GM18909 (cell line): ENCODE data around the gene GPATCH1.
"Not testable (repeated sequence)": the region's sequence is repeated elsewhere in the genome, so short reads cannot be mapped to it uniquely, and the experiment has no call there.

Source experiments
- ATAC-seq: cut with Tn5 transposase; IDR thresholded peaks from one replicate; pipeline ENCODE4 v1.9.1; 2021; ENCODE audit warnings: mild to moderate bottlenecking; ENCODE audit not compliant: unreplicated experiment, poor library complexity

GPATCH1 gene

GRCh38 chr19:33111587-33111986 is 30.6 kb downstream of the GPATCH1 start:
- ATAC-seq: no peak

DNA sequence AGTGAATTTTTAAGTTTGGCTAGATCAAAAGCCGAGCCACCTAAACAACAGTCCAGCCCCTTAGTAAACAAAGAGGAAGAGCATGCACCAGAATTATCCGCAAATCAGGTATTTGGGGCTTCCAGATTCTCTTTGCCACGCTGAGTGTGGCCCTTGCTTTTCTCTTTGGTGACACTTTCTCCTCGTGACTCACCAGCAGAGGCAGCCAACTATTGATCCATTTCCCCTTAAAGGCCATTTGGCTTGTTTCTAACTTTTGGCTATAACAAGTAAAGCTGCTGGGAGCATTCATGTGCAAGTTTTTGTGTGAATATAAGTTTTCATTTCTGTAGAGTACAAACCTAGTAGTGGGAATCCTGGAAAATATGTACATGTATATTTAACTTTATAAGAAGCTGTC is 33.3 kb downstream of the GPATCH1 start:
- no peak for ATAC-seq

DNA sequence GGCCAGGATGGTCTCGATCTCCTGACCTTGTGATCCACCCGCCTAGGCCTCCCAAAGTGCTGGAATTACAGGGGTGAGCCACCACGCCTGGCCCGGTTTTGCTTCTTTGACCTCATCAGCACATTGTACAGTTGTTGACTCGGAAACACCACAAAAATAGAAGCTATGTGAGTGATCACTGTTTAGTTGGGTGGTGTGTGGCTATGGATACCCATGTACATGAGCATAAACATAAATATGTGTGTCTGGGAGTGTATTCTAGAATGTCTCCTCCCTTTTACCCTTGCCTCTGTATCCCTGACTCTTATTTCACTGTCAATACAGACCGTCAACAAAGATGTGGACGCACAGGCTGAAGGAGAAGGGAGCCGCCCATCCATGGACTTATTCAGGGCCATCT is 36.5 kb downstream of the GPATCH1 start:
- ATAC-seq: no peak

DNA sequence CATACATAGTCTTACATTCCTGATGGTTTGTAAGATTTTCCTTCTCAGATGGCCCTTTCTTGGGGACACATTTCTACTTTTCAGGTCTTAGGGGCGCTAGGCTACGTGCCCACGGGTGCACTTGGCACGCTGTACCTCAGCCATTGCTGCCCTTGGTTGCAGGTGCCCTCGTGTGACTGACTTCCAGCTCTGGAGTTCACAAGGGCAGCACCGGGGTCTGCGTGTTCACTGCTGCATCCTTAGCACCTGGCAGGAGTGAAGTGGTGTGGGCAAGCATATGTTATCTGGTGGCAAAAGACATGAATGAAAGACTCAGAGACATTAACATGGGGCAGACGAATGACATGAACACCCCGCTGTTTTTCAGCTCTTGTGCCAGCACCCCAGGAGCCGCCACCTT is 37.7 kb downstream of the GPATCH1 start:
- ATAC-seq: no peak

GRCh38 chr19:33124207-33125098 is 43.5 kb downstream of the GPATCH1 start:
- no peak for ATAC-seq

DNA sequence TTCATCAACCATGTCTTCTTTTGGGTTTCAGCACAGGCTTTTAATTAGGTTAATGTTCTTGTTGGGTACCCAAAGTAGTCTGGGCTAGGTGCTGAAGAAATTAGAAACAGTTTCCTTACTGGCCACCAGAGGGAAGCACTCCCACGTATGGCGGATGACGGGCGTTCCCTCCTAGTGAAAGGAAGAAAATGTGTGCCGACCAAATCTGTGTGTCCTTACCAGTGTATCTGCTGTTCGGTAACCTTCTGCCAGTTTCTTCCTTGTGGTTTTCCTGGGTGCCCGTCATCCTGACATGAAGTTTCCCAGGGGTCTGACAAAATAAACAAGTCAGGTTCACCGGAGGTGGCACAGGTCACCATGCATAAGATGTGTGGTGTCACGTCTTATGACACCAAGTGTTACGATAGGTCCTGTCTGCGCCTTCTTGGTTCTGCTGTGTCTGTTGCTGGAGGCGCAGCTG is 45.0 kb downstream of the GPATCH1 start:
- ATAC-seq: no peak

GRCh38 chr19:33126712-33127111 is 45.7 kb downstream of the GPATCH1 start:
- not testable (repeated sequence) for ATAC-seq

GRCh38 chr19:33129901-33130300 is 48.9 kb downstream of the GPATCH1 start:
- no peak for ATAC-seq

- ATAC-seq: no peak
These were observed 49.5 kb downstream of the GPATCH1 start for GRCh38 chr19:33130433-33130832.

GRCh38 chr19:33132021-33132420 is 51.0 kb downstream of the GPATCH1 start, which contains the start of gene WDR88:
WDR88 (plus strand) TSS chr19:33132114; CDS start chr19:33132170, 56 bp downstream.
- ATAC-seq: no peak

GRCh38 chr19:33132425-33132824 is 51.4 kb downstream of the GPATCH1 start:
- no peak for ATAC-seq

DNA sequence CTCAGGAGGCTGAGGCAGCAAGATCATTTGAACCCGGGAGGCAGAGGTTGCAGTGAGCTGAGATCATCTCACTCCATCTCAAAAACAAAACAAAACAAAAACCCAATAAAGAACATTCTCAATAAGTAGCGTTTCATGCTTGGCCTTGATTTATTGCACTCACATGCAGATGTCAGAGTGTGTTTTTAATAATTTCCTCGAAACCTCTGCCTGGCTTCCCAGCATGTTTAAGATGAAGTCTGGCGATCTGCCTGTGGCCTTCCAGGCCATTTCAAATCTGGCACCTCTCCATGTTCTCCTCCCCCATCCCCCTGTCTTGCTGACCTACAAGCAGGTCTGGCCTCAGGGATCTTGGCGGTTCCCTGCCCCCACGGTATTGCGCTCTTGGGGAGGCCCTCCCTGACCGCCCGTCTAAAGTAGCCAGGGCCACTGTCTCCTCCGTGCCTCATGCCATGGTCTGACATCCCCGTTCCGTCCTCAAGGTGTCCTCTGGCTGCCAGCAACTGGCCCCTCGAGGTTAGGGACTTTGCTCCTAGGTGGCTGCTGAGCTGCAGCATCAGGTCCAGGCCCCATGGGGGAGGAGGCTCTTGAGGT is 52.6 kb downstream of the GPATCH1 start:
- ATAC-seq: no peak

GRCh38 chr19:33134571-33135041 is 53.6 kb downstream of the GPATCH1 start:
- no peak for ATAC-seq

- no peak for ATAC-seq
These were observed 58.2 kb downstream of the GPATCH1 start for GRCh38 chr19:33139165-33139564.

- no peak for ATAC-seq
These were observed 63.0 kb downstream of the GPATCH1 start for GRCh38 chr19:33143897-33144405.

GRCh38 chr19:33146209-33146608 is 65.2 kb downstream of the GPATCH1 start:
- no peak for ATAC-seq

- ATAC-seq: no peak
These were observed 66.6 kb downstream of the GPATCH1 start for GRCh38 chr19:33147538-33147937.

DNA sequence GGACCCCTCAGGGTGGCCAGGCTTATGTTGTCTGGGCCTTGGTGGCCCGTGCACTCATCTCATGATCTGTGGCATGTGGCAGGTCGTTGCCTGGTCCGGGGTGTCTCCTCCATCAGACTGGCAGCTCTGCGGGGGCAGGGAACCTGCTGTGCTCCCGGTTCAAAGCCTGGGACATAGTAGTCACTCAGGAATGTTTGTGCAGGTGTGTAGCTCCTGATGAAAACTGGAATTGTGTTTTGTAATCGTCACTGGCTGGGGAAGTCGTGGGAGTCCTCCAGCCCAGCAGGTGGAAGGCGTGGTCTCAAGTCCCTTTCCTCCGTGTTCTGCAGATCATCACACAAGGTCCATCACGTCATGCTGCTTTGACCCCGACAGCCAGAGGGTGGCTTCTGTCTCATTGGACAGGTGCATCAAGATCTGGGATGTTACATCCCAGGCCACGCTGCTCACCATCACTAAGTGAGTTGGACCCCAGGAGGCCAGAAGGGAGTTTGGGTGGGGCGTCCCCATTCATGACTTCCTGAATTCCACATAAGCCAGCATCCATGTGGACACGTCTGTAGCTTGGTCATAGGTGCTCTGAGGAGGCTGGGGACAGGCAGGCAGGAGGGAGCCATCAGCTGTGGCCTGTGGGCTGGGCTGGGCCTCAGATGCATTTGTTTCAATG is 70.0 kb downstream of the GPATCH1 start:
- ATAC-seq: no peak

DNA sequence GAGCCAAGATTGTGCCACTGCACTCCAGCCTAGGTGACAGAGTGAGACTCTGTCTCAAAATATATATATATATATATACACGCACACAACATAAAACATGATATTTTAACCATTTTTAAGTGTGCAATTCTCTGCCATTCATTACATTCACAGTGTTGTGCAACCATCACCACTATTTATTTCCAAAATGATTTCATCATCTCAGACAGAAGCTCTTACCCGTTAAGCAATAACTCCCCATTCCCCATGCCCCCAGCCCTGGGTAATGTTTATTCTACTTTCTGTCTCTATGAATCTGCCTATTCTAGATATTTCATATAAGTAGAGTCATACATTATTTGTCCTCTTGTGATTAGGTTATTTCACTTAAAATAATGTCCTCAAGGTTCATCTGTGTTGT is 71.2 kb downstream of the GPATCH1 start:
- no peak for ATAC-seq

DNA sequence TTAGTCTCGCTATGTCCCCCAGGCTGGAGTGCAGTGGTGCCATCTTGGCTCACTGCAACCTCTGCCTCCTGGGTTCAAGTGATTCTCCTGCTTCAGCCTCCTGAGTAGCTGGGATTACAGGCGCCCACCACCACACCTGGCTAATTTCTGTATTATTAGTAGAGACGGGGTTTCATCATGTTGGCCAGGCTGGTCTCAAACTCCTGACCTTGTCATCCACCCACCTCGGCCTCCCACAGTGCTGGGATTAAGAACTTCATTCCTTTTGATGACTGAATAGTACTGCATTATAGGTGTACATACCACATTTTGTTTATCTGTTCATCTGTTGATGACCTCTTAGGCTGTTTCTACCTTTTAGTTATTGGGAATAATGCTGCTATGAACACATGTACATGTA is 71.6 kb downstream of the GPATCH1 start:
- not testable (repeated sequence) for ATAC-seq

DNA sequence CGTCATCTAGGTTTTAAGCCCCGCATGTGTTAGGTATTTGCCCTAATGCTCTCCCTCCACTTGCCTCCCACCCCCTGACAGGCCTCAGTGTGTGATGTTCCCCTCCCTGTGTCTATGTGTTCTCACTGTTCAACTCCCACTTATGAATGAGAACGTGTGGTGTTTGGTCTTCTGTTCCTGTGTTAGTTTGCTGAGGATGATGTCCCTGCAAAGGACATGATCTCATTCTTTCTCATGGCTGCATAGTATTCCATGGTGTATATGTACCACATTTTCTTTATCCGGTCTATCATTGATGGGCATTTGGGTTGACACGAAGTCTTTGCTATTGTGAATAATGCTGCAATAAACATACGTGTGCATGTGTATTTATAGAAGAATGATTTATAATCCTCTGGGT is 73.3 kb downstream of the GPATCH1 start:
- not testable (repeated sequence) for ATAC-seq
